HG03175 (cell line): ENCODE results near the gene FBLN2.

Experiments
- ATAC-seq: cut with Tn5 transposase; IDR thresholded peaks from one replicate; pipeline ENCODE4 v1.9.1; 2021; ENCODE audit warnings: mild to moderate bottlenecking, moderate library complexity; ENCODE audit not compliant: unreplicated experiment

FBLN2 gene

GRCh38 chr3:13564751-13565560 lies 16.0 kb downstream of the FBLN2 start:
- ATAC-seq: no peak

- ATAC-seq: no peak
Observed at GRCh38 chr3:13565581-13566452, 16.9 kb downstream of the FBLN2 start.

- no peak for ATAC-seq
Observed at GRCh38 chr3:13566453-13566748, 17.5 kb downstream of the FBLN2 start.

- ATAC-seq: no peak
Observed at GRCh38 chr3:13566769-13567310, 17.9 kb downstream of the FBLN2 start.

GRCh38 chr3:13567684-13568514 lies 19.0 kb downstream of the FBLN2 start:
- ATAC-seq: no peak

- no peak for ATAC-seq
Observed at GRCh38 chr3:13568515-13569028, 19.6 kb downstream of the FBLN2 start.

DNA sequence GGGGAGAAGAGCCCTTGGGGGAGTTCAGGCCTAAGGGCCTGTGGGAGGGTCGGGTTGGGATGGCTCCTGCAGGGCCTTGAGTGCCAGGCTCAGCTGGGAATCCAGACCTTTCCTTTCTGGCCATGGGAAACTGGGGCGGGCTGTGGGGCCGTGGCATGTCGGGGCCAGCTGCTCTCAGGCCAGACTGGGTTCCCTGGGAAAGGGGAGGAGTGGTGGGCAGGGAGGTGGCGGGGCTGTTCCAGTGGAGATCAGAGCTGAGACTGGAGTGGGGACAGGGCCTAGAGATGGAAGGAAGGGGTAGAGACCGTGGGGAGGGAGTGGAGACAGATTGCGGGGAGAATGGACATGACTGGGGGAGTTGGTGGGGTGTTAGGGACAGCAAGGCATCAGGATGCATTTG lies 20.3 kb downstream of the FBLN2 start:
- no peak for ATAC-seq

GRCh38 chr3:13569641-13570390 lies 20.9 kb downstream of the FBLN2 start:
- no peak for ATAC-seq

DNA sequence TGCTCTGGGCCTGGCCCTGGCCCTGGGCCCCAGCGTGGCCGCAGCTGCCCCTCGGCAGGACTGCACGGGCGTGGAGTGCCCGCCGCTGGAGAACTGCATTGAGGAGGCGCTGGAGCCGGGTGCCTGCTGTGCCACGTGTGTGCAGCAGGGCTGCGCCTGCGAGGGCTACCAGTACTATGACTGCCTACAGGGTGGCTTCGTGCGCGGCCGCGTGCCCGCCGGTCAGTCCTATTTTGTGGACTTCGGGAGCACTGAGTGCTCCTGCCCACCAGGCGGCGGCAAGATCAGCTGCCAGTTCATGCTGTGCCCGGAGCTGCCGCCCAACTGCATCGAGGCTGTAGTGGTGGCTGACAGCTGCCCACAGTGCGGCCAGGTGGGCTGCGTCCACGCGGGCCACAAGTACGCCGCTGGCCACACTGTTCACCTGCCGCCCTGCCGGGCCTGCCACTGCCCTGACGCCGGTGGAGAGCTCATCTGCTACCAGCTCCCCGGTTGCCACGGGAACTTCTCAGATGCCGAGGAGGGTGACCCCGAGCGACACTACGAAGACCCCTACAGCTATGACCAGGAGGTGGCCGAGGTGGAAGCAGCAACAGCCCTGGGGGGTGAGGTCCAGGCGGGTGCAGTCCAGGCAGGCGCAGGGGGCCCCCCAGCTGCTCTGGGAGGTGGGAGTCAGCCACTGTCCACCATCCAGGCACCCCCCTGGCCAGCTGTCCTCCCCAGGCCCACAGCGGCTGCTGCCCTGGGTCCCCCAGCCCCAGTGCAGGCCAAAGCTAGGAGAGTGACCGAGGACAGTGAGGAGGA lies 21.7 kb downstream of the FBLN2 start:
- no peak for ATAC-seq

DNA sequence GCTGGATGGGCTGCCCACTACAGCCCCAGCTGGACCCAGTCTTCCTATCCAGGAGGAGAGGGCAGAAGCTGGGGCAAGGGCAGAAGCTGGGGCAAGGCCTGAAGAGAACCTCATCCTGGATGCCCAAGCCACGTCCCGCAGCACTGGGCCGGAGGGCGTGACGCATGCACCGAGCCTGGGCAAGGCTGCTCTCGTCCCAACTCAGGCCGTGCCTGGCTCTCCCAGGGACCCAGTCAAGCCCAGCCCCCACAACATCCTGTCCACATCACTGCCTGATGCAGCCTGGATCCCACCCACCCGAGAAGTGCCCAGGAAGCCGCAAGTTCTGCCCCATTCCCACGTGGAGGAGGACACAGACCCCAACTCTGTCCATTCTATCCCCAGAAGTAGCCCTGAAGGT lies 22.3 kb downstream of the FBLN2 start:
- no peak for ATAC-seq

- no peak for ATAC-seq
Observed at GRCh38 chr3:13571831-13572750, 23.2 kb downstream of the FBLN2 start.

DNA sequence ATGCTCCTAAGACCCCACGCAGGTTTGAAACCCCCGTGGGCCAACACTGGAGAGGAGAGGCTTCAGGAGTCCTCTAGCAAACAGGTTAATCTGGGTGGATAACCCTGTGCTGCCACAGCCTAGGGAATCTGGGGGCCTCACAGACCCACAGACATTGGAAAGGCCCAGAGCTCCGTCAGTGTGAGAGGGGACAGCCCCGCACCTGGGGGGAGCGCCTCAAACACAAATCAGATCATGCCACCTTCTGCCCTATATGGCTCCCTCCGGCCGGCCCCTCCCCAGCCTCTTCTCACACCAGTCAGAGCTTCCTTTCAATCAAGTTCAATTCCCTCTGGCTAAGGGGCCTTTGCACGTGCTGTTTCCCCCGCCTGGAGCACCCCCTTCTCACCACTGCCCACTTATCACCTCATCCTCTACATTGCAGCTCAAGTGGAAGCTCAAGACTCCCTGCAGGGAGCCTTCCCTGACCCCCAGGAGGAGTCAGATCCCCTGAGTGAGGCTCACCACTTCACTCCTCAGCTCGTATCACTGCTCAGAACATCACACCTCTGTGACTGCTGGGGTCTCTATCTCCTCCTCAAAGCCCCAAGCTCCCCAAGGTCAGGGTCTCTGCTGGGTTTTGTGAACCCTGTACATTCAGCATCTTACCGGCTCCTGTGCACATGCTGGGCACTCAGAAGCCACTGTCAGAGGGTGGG lies 24.1 kb downstream of the FBLN2 start:
- no peak for ATAC-seq

- no peak for ATAC-seq
Observed at GRCh38 chr3:13574083-13574797, 25.3 kb downstream of the FBLN2 start.

DNA sequence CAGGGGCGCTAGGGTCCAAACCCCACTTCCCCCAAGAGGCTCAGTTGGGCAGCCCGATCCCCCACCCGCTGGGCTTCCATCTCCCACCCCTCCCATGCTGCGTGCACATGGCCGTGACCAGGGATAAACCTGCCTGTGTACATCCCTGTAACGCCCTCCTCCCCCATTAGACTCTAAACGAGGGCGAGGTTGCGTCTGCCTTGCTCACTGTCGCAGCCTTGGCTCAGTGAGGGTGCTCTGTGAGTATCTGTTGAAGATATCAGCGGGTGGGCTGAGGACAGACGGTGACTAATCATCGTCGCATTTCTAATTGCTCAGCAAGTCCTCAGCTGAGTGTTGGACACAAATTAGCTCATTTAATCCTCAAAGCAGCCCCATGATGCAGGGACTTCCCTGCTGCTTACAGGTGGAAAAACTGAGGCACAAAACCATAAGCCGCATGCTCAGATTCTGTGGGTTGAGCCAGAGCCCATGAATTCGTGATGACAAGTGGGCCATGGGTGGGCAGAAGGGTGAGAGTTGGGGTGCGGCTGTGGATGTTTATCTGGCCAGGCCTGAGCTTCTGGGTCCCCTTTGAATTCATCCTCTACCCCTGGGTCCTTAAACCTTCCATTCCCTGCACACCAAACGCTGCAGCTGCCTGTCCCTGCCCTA lies 26.0 kb downstream of the FBLN2 start:
- ATAC-seq: no peak

- ATAC-seq: no peak
Observed at GRCh38 chr3:13575459-13576061, 26.6 kb downstream of the FBLN2 start.
